ENCODE results near the gene PI4KB.

DNA sequence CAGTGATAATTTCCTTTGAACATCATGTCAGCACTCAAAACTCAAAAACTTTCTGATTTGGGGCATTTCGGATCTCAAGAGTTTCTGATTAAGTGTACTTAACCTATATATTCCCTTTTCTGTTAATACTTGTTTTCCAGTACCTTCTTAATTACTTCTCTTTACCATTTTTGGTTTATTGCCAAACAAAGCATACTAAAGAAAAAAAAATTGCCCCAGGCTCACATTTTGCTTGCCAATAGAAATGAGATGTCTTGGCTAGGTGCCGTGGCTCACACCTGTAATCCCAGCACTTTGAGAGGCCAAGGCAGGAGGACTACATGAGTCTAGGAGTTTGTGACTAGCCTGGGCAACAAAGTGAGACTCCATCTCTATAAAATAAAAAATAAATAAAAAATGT is 67.9 kb downstream of the PI4KB start:
- no peak for TF ChIP-seq EZH2phosphoT487 (IDR thresholded peaks at IDR 0.05; ENCODE audit: borderline replicate concordance)
- TF ChIP-seq CTCF (conservative IDR thresholded peaks at IDR 0.05; ENCODE audit: low read length) = no peak

All from Loucy (cell line).